Measurements from ENCODE around the gene FHAD1. TPM values are rescaled to one million over a fixed set of nuclear protein-coding genes. Genes with fewer than 3 reads are reported as not detected.

The FHAD1 gene
- total RNA-seq, 1 experiment from 2014 or later, result 3.5 TPM

DNA sequence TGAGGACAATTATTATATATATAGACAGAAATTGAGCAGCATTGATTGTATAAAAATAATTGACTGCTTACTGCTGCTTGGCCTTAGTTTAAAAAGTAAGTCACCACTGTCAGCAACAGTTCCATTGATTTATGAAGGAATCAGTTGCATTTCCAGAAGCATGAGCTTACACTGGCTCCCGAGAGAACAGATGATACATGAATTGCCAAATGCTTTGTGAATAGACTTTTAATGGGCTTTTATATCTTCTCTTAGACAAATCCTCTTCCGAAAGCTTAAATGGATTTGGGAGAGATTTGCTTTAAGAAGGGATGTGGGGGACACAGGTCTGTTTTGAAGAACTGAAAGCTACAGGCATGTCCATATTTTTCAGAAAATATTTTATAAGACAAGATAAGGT, 7.5 kb downstream of the FHAD1 start:
- Histone ChIP-seq H3K9me3 (ENCODE audit: control insufficient read depth in 1 of 2, insufficient read depth in 1 of 2, low read depth in 1 of 2, low read length in 2 of 2) (no peaks in the 10 kb centered on the region), H2AFZ (ENCODE audit: low read depth, low read length, poor library complexity, severe bottlenecking) (no peak overlapping the region), H3K4me2 (ENCODE audit: low read length) (no peak overlapping the region), H3K27me3 (ENCODE audit: insufficient read depth, low read length) (no peaks in the 10 kb centered on the region), H3K79me2 (ENCODE audit: insufficient read depth, low read length) (no peaks in the 10 kb centered on the region), H3K9me2 (ENCODE audit: insufficient read depth) (no peaks in the 10 kb centered on the region), H4K20me1 (ENCODE audit: insufficient read depth) (no peaks in the 10 kb centered on the region), H3K27ac (ENCODE audit: low read depth, low read length) (no peak overlapping the region), H3K9ac (ENCODE audit: low read length) (no peak overlapping the region), H3K36me3 (ENCODE audit: control insufficient read depth in 1 of 2, insufficient read depth in 2 of 2, low read length in 2 of 2) (no peaks in the 10 kb centered on the region), H3K4me1 (ENCODE audit: control insufficient read depth in 1 of 2, insufficient read depth in 2 of 2, low read length in 2 of 2) (peaks cover 4 to 21% of the 10 kb centered on the region in 2 experiments; a peak in 3 of 4 replicates), H3K4me3 (replicated peaks in 1 of 2; ENCODE audit: low read depth in 1 of 2, low read length in 2 of 2) (no peak overlapping the region)
- no peak for DNase-seq (ENCODE audit: low read depth, low spot score)
- ChIA-PET RAD21 (ENCODE audit: low non-redundant PET in 1 of 2, low total read pairs in 2 of 2, uncharacterized antibody in 2 of 2, unreplicated experiment in 2 of 2) (no interaction called here), POLR2A (no interaction called here), CTCF (no interaction called here)
- TF ChIP-seq FOSL1 (IDR thresholded peaks at IDR 0.05; ENCODE audit: low read depth), result no peak
- TF ChIP-seq ZNF274 (IDR thresholded peaks at IDR 0.05; ENCODE audit: low read depth, low read length), result no peak
- TF ChIP-seq, protein P1, sequence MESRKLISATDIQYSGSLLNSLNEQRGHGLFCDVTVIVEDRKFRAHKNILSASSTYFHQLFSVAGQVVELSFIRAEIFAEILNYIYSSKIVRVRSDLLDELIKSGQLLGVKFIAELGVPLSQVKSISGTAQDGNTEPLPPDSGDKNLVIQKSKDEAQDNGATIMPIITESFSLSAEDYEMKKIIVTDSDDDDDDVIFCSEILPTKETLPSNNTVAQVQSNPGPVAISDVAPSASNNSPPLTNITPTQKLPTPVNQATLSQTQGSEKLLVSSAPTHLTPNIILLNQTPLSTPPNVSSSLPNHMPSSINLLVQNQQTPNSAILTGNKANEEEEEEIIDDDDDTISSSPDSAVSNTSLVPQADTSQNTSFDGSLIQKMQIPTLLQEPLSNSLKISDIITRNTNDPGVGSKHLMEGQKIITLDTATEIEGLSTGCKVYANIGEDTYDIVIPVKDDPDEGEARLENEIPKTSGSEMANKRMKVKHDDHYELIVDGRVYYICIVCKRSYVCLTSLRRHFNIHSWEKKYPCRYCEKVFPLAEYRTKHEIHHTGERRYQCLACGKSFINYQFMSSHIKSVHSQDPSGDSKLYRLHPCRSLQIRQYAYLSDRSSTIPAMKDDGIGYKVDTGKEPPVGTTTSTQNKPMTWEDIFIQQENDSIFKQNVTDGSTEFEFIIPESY (IDR thresholded peaks at IDR 0.05; ENCODE audit: extremely low read depth, insufficient replicate concordance, low read length), result no peak
- no peak for TF ChIP-seq EGR1 (IDR thresholded peaks at IDR 0.05; ENCODE audit: low read depth)
- TF ChIP-seq JUND (IDR thresholded peaks at IDR 0.05), result no peak
- no peak for TF ChIP-seq YY1 (IDR thresholded peaks at IDR 0.05; ENCODE audit: extremely low read depth, insufficient replicate concordance, low read depth, low read length)
- TF ChIP-seq ELF1 (IDR thresholded peaks at IDR 0.05; ENCODE audit: borderline replicate concordance, low read depth), result no peak
- TF ChIP-seq POLR2AphosphoS5 (IDR thresholded peaks at IDR 0.05; ENCODE audit: low read depth, low read length), result no peak
- TF ChIP-seq SIN3A (IDR thresholded peaks at IDR 0.05; ENCODE audit: low read depth), result no peak
- no peak for TF ChIP-seq ZFX (IDR thresholded peaks at IDR 0.05)
- TF ChIP-seq, protein P2, sequence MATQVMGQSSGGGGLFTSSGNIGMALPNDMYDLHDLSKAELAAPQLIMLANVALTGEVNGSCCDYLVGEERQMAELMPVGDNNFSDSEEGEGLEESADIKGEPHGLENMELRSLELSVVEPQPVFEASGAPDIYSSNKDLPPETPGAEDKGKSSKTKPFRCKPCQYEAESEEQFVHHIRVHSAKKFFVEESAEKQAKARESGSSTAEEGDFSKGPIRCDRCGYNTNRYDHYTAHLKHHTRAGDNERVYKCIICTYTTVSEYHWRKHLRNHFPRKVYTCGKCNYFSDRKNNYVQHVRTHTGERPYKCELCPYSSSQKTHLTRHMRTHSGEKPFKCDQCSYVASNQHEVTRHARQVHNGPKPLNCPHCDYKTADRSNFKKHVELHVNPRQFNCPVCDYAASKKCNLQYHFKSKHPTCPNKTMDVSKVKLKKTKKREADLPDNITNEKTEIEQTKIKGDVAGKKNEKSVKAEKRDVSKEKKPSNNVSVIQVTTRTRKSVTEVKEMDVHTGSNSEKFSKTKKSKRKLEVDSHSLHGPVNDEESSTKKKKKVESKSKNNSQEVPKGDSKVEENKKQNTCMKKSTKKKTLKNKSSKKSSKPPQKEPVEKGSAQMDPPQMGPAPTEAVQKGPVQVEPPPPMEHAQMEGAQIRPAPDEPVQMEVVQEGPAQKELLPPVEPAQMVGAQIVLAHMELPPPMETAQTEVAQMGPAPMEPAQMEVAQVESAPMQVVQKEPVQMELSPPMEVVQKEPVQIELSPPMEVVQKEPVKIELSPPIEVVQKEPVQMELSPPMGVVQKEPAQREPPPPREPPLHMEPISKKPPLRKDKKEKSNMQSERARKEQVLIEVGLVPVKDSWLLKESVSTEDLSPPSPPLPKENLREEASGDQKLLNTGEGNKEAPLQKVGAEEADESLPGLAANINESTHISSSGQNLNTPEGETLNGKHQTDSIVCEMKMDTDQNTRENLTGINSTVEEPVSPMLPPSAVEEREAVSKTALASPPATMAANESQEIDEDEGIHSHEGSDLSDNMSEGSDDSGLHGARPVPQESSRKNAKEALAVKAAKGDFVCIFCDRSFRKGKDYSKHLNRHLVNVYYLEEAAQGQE (IDR thresholded peaks at IDR 0.05; ENCODE audit: low read depth), result no peak
- TF ChIP-seq, protein P3, sequence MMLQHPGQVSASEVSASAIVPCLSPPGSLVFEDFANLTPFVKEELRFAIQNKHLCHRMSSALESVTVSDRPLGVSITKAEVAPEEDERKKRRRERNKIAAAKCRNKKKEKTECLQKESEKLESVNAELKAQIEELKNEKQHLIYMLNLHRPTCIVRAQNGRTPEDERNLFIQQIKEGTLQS (IDR thresholded peaks at IDR 0.05), result no peak
- TF ChIP-seq CEBPB (IDR thresholded peaks at IDR 0.05; ENCODE audit: low read depth), result no peak
- no peak for TF ChIP-seq SRF (IDR thresholded peaks at IDR 0.05; ENCODE audit: low read depth)
- no peak for TF ChIP-seq SP1 (IDR thresholded peaks at IDR 0.05; ENCODE audit: low read depth)
- TF ChIP-seq, protein P4, sequence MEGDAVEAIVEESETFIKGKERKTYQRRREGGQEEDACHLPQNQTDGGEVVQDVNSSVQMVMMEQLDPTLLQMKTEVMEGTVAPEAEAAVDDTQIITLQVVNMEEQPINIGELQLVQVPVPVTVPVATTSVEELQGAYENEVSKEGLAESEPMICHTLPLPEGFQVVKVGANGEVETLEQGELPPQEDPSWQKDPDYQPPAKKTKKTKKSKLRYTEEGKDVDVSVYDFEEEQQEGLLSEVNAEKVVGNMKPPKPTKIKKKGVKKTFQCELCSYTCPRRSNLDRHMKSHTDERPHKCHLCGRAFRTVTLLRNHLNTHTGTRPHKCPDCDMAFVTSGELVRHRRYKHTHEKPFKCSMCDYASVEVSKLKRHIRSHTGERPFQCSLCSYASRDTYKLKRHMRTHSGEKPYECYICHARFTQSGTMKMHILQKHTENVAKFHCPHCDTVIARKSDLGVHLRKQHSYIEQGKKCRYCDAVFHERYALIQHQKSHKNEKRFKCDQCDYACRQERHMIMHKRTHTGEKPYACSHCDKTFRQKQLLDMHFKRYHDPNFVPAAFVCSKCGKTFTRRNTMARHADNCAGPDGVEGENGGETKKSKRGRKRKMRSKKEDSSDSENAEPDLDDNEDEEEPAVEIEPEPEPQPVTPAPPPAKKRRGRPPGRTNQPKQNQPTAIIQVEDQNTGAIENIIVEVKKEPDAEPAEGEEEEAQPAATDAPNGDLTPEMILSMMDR (IDR thresholded peaks at IDR 0.05 in 2 of 3, conservative IDR thresholded peaks at IDR 0.05 in 1 of 3; ENCODE audit: borderline replicate concordance in 1 of 3, insufficient read depth in 1 of 3, low read depth in 2 of 3, low read length in 2 of 3), result no peak
- no peak for TF ChIP-seq TCF7L2 (IDR thresholded peaks at IDR 0.05; ENCODE audit: borderline replicate concordance, extremely low read depth, insufficient read depth, insufficient read length)
- TF ChIP-seq POLR2A (IDR thresholded peaks at IDR 0.05; ENCODE audit: borderline replicate concordance, extremely low read depth, insufficient read depth, insufficient read length), result no peak
- no peak for TF ChIP-seq CBX3 (IDR thresholded peaks at IDR 0.05; ENCODE audit: low read depth)
- ATAC-seq, result no peak
- intact Hi-C loops (cut with micrococcal nuclease), result no loop called here
- no TSS peak for BruUV-seq (replicated peaks)

All from HCT116 (cell line).